ENCODE results near the gene APH1B.

APH1B gene

DNA sequence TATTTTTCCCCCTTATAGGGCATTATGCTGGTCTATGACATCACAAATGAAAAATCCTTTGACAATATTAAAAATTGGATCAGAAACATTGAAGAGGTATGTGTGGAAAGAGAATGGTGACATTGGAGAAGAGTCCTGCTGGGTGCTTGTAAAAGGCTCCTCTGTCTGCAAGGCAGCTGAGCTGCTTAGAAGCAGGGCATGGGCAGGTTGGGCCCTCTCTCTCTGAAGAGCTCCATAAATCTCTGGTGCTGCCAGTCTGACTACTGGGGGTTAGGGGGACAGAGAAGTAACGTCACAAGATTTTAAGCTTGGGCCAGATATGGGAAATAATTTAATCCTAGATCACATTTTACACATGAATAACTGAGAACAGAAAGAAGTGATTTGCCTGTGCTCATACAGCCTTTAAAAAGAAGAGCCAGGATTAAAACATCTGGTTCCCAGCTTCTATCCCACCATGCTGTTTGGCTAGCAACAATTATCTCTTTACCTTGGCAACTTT, 21.9 kb upstream of the APH1B start:
- DNase-seq = no peak

DNA sequence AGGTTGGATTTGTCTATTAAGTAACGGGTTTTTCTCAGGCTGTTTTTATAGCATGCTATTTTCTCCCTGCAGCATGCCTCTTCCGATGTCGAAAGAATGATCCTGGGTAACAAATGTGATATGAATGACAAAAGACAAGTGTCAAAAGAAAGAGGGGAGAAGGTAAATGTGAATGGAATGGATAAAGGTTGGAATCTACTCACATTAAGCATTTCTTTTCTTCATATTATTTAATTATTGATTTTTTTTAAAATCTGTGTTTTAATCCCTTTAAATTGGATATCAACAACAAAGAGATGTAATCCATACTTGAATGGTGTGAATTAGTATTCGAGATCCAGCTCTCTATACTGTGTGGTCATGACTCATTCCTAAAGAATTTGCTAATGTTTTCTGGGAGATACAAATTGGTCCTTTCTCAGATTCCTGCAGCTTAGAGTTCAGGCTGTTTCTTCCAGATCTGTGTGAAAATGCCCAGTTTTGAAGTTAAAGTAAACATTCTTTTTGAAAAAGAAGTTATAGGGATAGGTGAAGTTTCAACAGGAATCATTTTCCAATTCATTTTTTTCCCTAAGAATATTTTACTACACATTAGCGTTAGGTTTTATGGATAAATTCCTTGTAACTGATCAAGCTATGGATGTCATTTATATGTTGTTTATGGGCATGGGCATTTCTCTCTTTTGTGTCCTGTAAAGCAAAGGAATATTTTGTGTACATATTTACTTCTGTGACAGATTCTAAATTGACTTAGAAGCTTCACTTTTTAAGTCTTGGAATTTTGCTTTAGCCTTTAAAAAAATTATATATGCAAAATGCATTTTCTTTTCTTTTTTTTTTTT, 20.8 kb upstream of the APH1B start:
- DNase-seq = no peak

DNA sequence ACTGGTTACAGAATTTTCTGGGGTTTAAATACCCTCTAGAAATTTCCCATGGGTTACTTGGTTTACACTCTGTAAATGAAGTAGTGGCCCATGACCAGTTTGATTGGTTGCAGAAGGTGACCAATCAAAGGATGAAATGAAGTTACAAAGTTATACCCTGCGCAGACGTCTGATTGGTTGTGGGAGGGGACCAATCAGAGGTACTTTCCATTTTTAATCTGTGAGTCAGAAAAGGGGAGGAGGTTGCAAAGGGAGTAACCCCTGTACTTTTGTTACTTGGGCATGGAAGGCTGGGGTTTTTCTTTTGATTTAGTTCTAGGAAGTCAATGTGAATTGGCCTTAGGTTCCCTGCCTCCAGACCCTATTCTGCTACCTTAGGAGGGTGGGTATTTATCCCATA, 18.7 kb upstream of the APH1B start:
- DNase-seq = no peak

DNA sequence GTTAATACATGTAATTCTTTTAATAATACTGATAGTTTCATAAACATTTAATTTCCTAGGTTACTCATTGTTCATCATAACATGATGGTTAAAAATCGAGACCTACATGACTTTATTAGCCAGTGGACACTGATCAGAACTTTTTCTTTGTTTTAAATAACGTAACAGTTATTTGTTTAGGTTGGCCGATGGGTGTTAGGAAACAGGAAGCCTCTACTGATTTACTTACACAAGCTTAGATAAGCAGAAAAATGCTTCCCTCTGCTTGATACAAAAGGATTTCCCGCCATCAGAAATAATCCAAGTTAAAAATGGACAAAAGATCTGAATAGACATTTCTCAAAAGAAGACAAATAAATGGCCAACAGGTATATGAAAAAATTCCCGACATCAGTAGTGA, 16.6 kb upstream of the APH1B start:
- DNase-seq = no peak

DNA sequence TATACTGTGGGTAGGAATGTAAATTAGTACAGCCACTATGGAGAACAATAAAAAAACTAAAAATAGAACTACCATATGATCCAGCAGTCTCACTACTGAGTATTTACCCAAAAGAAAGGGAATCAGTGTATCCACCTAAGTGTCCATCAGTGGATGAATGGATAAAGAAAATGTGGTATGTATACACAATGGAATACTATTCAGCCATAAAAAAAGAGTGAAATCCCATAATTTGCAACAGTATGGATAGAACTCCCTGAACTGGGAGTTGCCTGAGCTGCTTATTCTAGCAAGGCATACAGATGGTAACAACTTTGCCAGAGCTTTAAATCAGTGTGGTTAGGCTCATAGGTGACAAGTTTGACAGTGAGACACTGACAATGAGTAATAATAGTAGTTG, 16.1 kb upstream of the APH1B start:
- no peak for DNase-seq

DNA sequence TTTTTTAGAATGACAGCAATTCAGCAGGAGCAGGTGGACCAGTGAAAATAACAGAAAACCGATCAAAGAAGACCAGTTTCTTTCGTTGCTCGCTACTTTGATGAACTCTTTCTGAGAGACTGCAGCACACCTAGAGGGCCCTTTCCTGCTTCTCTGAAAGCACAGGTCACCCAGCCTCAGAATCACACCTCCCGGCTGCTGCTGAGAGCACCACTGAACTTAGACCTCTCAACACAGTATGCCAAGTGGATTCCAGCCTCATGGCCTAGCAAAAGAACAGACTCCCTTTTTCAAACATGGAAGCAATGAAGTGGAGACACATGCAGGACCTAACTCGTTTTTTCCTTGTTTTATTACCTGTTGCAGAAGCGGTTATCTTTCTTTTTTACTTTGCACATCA, 13.9 kb upstream of the APH1B start:
- no peak for DNase-seq

DNA sequence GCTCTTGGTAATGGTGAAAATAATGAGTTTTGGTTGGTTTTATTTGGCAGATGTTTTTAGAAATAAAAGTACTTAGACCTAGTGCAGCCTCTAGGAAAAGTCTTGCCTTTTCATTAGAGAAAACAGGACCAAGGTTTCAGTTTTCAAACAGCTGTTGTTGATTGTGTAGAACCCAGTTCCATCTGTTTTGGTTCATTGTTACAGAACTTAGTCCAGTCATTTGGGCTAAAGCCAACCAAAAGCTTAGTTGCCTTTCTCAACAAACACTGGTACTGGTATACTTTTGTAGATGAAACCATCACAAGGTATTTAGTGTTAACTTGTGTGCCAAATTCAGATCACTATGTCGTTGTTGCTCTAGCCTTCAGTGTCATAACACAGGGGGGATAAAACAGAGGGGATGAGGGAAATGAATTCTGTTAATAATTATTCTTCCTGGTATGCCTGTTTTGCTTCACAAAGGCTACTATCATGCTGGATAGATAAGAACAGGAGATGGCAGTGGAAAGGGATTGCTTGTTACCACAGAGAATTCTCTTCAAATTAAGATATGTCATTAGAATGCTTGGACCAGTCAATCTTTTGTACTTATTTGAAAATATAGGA, 12.6 kb upstream of the APH1B start:
- DNase-seq = no peak

DNA sequence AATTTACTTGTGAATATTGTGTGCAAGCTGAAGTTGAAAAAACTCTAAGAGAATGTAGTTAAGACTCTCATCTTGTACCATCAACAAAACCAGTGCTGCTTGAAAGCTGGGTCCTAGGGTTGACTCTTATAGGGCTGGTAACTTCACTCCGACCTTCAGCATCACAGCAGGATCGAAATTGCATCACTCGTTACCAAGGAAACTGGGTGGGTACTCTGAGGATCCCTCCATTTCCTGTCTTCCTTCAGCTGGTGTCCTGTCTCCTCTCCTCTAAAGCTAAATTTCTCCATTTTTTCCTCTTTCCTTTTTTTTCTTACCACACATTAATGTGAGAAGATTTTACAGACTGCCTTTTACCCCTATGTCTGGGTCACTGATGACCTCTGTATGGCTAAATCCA, 3.0 kb upstream of the APH1B start:
- no peak for DNase-seq

DNA sequence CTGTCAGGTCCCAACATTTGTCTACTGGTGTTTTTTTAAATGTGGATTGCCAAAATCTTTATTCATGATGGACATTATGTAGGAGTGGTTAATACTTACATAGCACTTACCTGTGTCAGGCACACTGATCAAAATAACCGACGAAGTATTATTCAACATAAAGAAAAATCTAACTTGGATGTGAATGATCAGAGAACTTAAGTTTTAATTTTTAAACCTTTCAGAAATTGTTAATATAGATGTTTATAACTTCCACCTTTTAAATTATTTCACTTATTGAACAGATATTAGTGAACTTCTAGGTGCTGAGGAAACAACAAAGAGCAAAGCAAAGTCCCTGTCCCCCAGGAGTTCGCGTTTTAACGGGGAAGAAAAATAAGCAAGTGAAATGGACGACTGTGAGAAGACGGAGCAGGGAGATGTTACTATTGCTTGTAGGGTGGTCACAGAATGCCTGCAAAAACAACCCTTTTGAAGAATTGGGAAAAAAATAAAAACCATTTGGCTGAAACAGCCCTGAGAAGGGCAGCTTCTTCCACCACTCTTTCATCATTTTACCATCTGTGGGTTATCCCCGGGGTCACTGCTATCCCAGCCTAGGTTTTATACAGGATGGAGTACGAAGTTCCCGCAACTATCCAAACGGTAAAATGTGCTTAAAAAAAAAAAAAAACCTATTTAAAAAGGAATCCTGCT, 915 bp upstream of the APH1B start:
- no peak for DNase-seq

DNA sequence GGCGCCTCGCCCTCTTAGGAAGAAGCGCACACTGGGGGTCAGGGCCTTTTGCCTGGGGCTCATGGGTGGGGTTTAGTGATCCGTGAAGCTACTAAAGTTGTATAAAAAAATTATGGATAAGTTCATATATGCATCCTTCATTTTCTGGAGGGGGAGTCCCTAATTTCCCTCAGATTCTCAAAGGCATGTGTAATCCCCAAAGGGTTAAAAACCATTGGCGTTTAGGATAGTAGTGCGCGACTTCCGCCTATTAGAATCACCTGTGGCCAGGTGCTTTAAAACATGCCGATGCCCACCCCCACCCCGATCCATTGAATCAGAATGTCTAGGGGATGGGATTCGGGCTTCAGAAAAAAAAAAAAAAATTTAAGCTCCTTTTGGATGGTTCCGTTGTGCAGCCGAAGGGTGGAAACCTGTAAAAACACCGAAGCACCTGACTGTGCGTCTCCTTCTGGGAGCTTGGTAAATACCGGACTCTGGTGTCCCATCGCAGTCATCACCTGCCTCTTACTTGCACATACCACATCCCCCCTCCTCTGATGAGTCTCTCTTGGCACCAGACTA, 570 bp downstream of the APH1B start:
- no peak for DNase-seq

DNA sequence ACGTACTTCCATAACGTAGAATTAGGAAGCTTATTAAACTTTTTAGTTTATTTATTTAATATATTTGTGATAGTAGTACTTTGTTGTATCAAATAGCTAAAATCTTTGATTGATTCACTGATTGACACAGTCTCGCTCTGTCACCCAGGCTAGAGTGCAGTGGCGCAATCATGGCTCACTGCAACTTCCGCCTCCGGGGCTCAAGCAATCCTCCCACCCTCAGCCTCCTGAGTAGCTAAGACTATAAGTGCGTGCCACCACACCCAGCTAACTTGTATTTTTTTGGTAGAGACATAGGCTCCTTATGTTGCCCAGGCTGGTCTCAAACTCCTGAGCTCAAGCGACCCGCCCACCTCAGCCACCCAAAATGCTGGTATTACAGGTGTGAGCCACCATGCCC, 5.7 kb downstream of the APH1B start:
- no peak for DNase-seq

DNA sequence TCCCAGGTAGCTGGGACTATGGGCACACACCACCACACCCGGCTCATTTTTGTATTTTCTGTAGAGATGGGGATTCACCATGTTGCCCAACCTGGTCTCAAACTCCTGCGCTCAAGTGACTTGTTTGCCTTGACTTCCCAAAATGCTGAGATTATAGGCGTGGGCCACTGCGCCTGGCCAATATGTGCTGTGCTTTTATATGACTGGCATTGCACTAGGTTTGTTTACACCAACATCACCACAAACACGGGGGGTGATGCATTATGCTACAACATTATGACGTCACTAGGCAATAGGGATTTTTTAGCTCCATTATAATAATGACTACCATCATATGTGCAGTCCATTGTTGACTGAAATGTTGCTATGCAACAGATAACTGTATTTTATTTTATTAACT, 6.9 kb downstream of the APH1B start:
- DNase-seq = no peak

DNA sequence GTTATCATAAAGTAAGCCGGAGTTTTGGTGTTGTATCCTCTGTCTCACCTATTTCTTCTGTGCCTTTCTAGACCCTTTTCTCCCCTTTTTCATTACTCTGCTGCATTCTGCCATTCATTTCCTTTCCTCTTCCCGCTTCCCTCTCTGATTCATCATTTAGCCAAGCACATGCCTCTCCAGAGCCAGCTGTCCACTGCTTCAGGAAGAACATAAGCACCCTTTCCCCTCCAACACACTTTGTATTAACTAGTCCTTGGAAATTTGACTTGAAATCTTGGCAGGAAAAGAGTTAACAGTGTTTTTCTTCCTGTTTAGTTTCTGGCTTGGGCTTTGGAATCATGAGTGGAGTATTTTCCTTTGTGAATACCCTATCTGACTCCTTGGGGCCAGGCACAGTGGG, 9.7 kb downstream of the APH1B start:
- no peak for DNase-seq

DNA sequence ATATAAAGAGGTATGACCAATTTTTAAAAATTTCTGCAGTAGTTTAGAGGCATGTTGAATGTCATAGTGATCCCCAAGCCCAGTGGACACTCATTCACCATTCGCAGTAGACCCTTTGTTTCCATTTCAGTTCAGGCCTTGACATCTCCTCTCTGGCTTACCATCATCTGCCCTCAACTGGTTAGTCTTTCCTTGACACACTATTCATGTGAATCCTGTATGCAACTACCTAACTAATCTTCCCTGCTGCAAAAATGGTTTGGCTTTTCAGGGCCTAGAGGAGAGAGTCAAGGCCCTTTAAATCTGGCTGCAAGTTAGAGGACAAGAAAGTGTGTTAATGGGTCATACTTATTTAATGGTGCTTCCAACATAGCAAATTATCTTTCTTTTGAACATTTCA, 10.9 kb downstream of the APH1B start:
- no peak for DNase-seq

DNA sequence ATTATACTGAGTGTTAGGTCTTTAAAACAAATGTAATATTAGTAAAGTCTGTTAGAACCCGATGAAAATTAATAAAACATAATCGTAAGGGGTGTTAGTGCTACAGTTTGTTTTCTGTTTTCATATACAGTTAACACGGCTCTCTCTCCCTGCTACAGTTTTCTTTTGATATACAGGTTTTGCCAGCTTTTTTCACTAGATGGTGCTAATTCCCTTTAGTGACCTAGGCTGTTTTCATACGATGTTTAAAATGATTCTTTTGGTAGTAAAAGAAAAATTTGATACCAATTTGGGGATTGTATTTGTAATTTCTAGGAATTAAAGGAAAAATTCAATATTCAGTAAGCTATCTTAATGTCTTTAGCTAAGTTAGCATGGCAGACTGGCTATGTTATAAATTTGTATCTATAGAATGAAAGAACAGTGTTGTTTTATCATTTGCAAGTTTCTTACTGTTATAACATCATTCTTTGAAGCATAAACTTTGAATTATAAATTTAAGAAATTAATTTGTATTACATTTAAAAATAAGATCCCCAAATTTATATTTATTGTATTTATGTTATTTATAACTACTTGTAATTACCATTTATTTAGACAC, 11.5 kb downstream of the APH1B start:
- DNase-seq = no peak

DNA sequence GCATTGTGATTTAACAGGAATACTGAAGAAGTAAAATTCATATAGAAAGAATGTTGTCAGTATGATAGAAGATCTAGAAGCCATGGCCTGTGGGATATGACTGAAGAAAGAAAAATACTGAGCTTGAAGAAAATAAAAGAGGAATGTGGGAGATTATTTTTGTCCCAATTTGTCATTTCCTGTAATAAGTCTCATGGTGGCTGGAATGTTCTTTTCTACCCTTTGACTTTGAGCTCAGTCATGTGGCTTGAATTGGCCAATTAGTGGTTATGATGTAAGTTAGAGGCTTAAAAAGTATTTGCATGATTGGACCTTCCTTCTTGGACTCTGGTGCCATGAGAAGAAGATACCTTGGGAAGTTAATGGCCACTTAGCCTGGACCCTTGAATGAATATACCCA, 14.1 kb downstream of the APH1B start:
- no peak for DNase-seq

DNA sequence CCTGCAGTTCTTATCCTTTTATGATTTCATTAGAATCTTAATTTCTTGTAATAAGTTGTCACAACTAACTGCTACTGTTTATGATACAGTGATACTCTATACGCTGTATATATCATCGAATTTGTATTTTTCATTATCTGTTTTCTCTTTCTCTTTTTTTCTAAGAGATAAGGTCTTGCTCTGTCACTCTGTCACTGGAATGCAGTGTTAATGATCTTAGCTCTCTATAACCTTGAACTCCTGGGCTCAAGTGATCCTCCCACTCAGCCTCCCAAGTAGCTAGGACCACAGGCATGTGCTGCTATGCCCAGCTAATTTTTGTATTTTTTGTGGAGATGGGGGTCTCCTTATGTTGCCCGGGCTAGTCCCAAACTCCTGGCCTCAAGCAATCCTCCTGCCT, 14.8 kb downstream of the APH1B start:
- no peak for DNase-seq

DNA sequence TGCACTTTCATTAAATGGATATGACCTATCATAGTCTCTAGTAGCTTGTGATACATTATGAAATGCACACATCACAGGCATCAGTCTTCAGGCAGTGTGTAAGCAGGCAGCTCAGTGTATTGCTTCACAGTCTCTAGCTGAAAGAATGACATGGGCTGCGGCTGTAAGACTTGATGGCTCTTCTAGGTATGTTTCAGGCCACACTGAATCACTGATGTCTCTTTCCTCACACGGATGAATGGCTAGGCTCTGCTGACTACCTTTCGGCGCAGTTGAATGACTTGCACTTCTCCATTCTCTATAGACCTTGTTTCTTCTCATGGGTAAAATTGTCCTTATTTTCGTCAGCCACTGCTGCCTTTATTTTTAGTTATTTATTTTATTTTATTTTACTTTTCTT, 15.4 kb downstream of the APH1B start:
- no peak for DNase-seq

DNA sequence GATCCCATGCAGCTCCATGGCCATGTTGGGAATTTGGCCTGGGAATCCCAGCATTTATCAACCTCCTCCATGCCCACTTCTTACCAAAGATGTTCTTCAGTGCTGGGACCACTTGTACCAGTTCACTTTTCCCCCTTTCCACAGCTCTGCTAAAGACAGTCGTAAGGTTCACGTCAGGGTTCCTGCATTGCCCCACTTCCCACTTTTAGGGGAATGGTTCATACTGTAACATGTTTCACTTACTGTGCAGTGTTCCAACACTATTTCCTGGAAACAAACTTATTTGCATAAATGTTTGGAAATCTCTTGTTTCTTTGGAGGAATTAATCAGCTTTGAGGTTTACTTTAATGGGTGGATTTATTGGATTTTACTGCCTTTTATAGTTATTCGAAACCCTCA, 17.0 kb downstream of the APH1B start:
- no peak for DNase-seq

DNA sequence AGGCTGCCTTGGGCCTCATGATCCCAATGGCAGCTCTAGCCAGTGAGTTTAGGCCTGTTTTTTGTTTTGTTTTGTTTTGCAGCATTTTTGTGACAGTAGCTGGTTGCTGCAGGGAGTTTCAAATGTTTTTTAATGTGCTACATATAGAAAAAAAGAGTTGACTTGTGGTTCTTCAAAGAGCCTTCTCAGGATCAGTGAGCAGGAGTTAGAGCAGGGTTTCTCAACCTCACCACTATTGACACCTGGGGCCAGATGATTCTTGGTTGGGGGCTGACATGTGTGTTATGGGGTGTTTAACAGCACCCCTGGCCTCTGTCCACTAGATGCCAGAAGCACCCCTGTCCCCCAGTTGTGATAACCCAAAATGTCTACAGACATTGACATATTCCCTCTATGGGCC, 17.9 kb downstream of the APH1B start:
- no peak for DNase-seq

DNA sequence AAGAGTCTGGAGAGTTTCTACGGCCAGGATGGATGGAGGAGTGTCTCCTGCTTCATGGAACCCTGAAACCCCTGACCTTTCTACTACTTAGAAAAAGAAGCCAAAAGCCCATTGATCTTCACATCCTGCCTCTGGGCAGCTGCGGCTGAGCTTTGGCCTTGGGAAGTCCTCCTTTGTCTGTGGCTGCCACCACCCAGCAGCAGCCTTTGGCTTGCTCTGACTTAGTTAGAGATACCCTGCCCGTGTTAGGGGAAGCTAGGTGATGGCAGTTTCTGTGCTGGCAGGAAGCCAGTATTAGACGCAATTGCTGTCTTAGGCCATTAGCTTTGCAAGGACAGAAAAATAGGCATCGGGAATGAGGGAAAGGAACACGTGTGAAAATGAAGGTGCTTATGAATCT, 18.8 kb downstream of the APH1B start:
- DNase-seq = no peak

DNA sequence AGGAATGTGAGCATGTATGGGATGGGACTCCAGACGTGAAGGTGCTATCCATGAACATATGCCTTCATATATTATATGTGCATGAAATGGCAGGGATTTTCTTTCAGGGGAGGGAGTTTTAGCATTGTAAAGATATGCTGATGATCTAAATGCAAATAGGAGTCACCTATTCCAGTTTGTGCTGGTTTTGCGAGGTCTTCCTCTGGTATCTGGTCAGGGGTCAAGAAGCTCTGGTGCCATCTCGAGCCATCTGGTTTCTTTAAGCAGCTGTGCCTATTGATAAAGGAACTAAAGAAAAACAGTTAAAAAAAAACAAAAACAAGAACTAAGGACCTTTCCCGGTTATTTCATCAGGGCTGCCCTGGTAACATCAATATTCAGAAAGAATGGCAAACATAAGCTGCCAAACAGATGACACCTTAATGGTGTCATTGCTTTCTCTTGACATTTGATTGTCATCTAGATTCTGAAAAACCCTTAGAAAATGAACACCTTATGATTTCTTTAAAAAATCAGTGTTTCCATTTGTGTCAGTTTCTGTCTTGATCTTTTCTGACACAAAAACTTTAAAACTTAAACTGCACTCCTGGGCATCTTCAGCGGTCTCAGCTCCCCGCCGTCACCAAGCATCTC, 22.7 kb downstream of the APH1B start:
- DNase-seq = no peak

DNA sequence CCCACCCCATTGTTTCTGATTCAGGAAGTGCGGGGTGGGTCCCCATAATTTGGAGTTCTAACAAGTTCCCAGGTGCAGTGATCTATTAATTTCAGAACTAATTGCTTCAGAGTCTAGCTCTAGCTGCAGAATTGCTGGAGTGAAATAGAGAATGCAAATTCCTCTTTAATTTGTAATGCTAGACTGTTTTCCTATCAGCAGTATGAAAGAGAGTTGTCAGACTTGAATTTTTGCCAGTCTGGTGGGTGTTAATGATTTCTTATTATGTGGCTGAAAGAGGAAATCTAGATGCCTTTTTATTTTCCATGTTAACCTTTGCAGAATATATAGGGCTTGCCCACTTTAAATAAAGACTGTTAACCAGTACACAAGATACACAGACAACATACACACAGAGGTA, 23.7 kb downstream of the APH1B start:
- no peak for DNase-seq
